Immature natural killer cell (primary cell): ENCODE results near the gene RPL37A. TPM values are rescaled to one million over a fixed set of nuclear protein-coding genes. Genes with fewer than 3 reads are reported as not detected.
A peak's percentile ranks its signal among the peaks of the same experiment; 100 is the strongest.

Source experiments
- DNase-seq, 3 donors: peaks; one replicate each; pipeline ENCODE4 v3.0.0; 2022; ENCODE audit warnings: mixed read lengths in 1 of 3
- H3K27ac Mint-ChIP-seq, 6 donors: one replicate each; pipeline ENCODE4 v1.8.0; 2020; ENCODE audit warnings: mixed read lengths in 6 of 6, mild to moderate bottlenecking in 5 of 6, inconsistent platforms in 4 of 6, moderate library complexity in 3 of 6
- H3K27me3 Mint-ChIP-seq, 3 donors: one replicate each; pipeline ENCODE4 v1.8.0; 2020 to 2021; ENCODE audit warnings: low read depth in 3 of 3, mild to moderate bottlenecking in 3 of 3, mixed read lengths in 3 of 3, moderate library complexity in 3 of 3, inconsistent platforms in 1 of 3
- H3K36me3 Mint-ChIP-seq, 3 donors: one replicate each; pipeline ENCODE4 v1.8.0; 2020; ENCODE audit warnings: mixed read lengths in 3 of 3, inconsistent platforms in 2 of 3, mild to moderate bottlenecking in 2 of 3
- H3K4me1 Mint-ChIP-seq, 2 donors: one replicate each; pipeline ENCODE4 v1.8.0; 2020; ENCODE audit warnings: inconsistent platforms in 2 of 2, mild to moderate bottlenecking in 2 of 2, mixed read lengths in 2 of 2, moderate library complexity in 1 of 2
- H3K4me3 Mint-ChIP-seq, 5 donors: one replicate each; pipeline ENCODE4 v1.8.0; 2020; ENCODE audit warnings: mild to moderate bottlenecking in 5 of 5, mixed read lengths in 5 of 5, inconsistent platforms in 3 of 5, moderate library complexity in 3 of 5
- H3K9me3 Mint-ChIP-seq, 6 donors: one replicate each; pipeline ENCODE4 v1.8.0; 2020; ENCODE audit warnings: mild to moderate bottlenecking in 6 of 6, mixed read lengths in 6 of 6, inconsistent platforms in 4 of 6, moderate library complexity in 3 of 6
- polyA plus RNA-seq, 3 donors: library from polyadenylated mRNA; unstranded; fragments of 300-500 nt; fragmentation: Illumina TruSeq; gene quantifications; one replicate each; pipeline ENCODE4 v1.2.3, GENCODE V29; 2021

RPL37A gene
- polyA plus RNA-seq, 3 donors from 2014 or later = 866 to 2,929 (median 2,010) TPM

DNA sequence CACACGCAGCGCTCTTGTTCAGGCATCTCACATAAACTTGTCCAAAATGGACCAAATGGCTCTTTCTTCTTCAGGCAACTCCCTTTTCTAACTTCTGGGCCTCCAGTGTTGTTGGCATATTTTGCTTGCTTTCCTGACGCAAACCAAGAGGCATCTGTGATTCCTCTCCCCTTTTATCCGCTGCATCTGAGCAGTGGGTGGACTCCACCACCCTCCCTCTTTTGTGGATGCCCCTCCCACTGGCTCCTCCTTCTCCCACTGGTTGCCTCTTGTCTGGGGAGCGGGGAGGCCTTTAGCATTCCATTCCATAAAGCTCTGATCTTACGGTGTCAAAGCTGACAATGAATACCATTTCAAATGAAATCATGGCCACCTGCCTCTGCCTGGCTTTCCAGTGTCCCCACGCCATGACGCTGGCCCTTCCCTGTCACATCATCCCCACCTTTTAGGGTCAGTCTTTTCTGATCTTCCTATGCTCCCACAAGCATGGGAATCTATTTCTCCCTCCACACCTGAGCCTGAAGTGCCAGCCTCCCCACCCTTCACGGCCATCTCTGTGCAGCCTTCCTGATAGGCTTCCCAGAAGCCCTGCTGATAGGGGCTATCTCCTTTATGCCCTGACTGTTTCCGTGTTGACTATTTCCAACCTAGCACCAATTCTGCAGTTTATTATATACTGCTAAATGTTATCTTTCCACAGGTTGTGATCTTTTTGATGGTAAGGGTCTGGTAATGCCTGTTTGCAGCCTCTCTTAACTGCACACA, 51.5 kb downstream of the RPL37A start:
- Mint-ChIP-seq H3K9me3 (no peaks in the 10 kb centered on the region), H3K27ac (no peak overlapping the region), H3K4me3 (no peak overlapping the region), H3K27me3 (peaks cover under 1 to 9% (median 5%) of the 10 kb centered on the region in 3 donors), H3K4me1 (peaks cover 57% of the 10 kb centered on the region in 2 donors), H3K36me3 (peaks cover 0 to 18% (median 4%) of the 10 kb centered on the region in 3 donors)
- no peak for DNase-seq

- Mint-ChIP-seq H3K4me3 (peak overlapping the region in 1 of 5 donors; percentile 27), H3K27ac (peak overlapping the region in 2 of 6 donors; percentile 53 to 69), H3K9me3 (no peaks in the 10 kb centered on the region), H3K36me3 (peaks cover 0 to 14% (median 4%) of the 10 kb centered on the region in 3 donors), H3K4me1 (peaks cover 56 to 57% of the 10 kb centered on the region in 2 donors), H3K27me3 (peaks cover 4 to 5% (median 5%) of the 10 kb centered on the region in 3 donors)
- no peak for DNase-seq
Measured at GRCh38 chr2:216551234-216552068, 52.8 kb downstream of the RPL37A start.

DNA sequence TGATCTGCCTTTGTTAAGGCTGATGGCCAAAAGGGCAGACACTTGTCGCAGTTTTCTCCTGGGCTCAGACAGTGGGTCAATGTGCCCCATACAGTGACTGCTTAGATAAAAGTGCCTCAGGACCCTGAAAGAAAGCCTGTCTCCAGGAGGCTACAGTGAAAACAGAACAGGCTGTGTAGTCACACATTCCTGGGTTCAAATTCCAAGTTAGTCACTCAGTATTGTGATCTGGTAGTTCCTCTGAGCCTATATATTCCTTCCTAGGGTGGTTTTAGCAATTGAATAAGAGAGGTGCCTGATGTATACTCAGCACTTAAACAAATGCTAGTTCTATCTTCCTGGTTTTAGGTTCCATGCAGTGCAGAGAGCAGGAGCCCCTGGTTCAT, 54.4 kb downstream of the RPL37A start:
- no peak for DNase-seq
- Mint-ChIP-seq H3K4me1 (peaks cover 46 to 60% of the 10 kb centered on the region in 2 donors), H3K36me3 (peaks cover 0 to 9% (median 4%) of the 10 kb centered on the region in 3 donors), H3K27me3 (peaks cover 3 to 5% (median 4%) of the 10 kb centered on the region in 3 donors), H3K9me3 (peaks cover 0 to 2% (median 0%) of the 10 kb centered on the region in 6 donors), H3K27ac (peak overlapping the region in 3 of 6 donors; percentile 40 to 90 (median 56)), H3K4me3 (peak overlapping the region in 2 of 5 donors; percentile 48 to 77)

Other genes starting within 250 kb of the RPL37A start
- gene MARCHF4, start 126.4 kb upstream of the RPL37A start, polyA plus RNA-seq = under 1 TPM in 1 of 3 donors, not detected in 2; 0.19 TPM
- 10 to 100 TPM; 15.1 to 34.6 (median 15.2) TPM for gene SMARCAL1, start 86.4 kb upstream of the RPL37A start, polyA plus RNA-seq
- gene IGFBP2, start 134.6 kb downstream of the RPL37A start, polyA plus RNA-seq = under 1 TPM in 2 of 3 donors, not detected in 1; 0.66 to 0.70 TPM
- not detected for gene IGFBP5, start 196.7 kb downstream of the RPL37A start, polyA plus RNA-seq